ENCODE data around the gene JMJD8. TPM values are rescaled to one million over a fixed set of nuclear protein-coding genes. Genes with fewer than 3 reads are reported as not detected.

Gene JMJD8
- total RNA-seq, 2 experiments from 2014 or later: 37.2 to 43.0 TPM

GRCh38 chr16:671353-672131 is 12.6 kb downstream of the JMJD8 start:
- H3K9me3 Mint-ChIP-seq: no peaks in the 10 kb centered on the region
- no peak for DNase-seq
- H3K27me3 Mint-ChIP-seq: no peaks in the 10 kb centered on the region
- H3K4me3 Mint-ChIP-seq: no peak overlapping the region
- peaks cover 7% of the 10 kb centered on the region for H3K36me3 Mint-ChIP-seq
- H3K4me1 Mint-ChIP-seq: peaks cover 5% of the 10 kb centered on the region
- H3K27ac Mint-ChIP-seq: no peak overlapping the region

DNA sequence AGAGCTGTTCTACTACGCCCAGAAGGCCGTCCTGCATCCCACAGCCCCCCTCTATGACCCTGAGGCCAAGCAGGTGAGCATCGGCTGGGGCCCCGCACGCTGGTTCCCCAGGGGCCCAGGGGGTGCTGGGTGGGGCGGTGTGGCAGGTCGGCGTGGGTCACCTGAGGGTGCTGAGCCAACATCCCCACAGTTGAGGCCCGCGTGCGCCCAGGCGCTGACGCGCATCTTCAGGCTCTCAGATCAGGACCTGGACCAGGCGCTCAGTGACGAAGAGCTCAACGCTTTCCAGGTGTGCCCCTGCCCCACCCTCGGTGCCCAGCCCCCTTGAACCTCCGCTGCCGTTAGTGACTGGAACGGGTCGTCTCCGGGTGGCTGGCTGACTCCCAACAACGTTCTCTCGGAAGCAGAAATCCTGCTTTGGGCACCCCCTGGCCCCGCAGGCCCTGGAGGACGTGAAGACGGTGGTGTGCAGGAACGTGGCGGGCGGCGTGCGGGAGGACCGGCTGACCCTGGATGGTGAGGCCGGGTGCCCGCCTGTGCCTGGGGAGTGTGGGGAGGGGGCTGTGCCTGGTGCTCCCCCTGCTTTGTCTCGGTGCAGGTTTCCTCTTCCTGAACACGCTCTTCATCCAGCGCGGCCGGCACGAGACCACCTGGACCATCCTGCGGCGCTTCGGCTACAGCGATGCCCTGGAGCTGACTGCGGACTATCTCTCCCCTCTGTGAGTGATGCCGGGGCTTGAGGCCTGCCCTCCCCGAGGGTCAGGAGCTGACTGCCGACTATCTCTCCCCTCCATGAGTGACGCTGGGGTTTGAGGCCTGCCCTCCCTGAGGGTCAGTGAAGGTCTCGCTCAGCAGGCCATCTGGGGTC is 13.4 kb downstream of the JMJD8 start:
- no peak overlapping the region for H3K27ac Mint-ChIP-seq
- DNase-seq: no peak

GRCh38 chr16:669666-670065 is 14.5 kb downstream of the JMJD8 start:
- no peaks in the 10 kb centered on the region for H3K27me3 Mint-ChIP-seq
- DNase-seq: no peak
- H3K4me1 Mint-ChIP-seq: peaks cover 3% of the 10 kb centered on the region
- peaks cover 7% of the 10 kb centered on the region for H3K36me3 Mint-ChIP-seq
- peak overlapping the region; percentile 42 for H3K4me3 Mint-ChIP-seq
- H3K27ac Mint-ChIP-seq: no peak overlapping the region
- no peaks in the 10 kb centered on the region for H3K9me3 Mint-ChIP-seq

More for the DNA sequence above, 13.4 kb downstream of the JMJD8 start:
- peaks cover 7% of the 10 kb centered on the region for H3K36me3 Mint-ChIP-seq
- peaks cover 5% of the 10 kb centered on the region for H3K4me1 Mint-ChIP-seq
- no peak overlapping the region for H3K4me3 Mint-ChIP-seq
- H3K9me3 Mint-ChIP-seq: no peaks in the 10 kb centered on the region
- no peaks in the 10 kb centered on the region for H3K27me3 Mint-ChIP-seq

DNA sequence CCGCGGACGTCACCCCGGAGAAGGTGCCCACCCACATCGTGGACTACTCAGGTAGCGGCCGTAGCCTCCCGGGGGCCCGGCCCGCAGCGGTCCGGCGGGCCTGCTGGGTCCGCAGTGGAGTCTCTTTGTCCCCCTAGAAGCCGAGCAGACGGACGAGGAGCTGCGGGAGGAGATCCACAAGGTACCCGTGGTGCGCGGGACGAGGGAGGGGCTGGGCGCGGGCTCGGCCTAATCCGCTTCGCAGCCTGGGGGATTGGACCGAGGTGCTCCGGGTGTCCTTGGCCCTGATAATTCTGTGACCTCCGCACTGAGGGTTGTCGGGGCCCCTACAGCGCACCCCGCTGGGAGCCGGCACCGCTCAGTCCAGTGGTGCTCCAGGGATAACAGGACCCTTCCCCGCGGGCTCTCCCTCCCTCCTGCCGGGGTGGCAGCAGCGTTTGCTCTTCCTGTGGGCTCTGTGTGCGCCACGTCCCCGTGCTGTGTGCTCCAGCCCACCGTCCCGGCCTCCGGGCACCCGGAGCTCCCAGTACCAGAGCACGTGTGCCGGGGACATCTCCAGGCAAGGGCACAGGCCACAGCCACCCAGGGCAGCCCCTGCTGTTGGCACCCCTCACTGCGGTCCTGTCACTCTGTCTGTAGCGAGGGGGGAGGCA is 15.5 kb downstream of the JMJD8 start:
- H3K36me3 Mint-ChIP-seq: peaks cover 7% of the 10 kb centered on the region
- H3K27ac Mint-ChIP-seq: peak overlapping the region; percentile 54
- H3K27me3 Mint-ChIP-seq: no peaks in the 10 kb centered on the region
- peaks cover 3% of the 10 kb centered on the region for H3K4me1 Mint-ChIP-seq
- no peaks in the 10 kb centered on the region for H3K9me3 Mint-ChIP-seq
- DNase-seq: no peak
- H3K4me3 Mint-ChIP-seq: peak overlapping the region; percentile 82

- no peaks in the 10 kb centered on the region for H3K9me3 Mint-ChIP-seq
- peaks cover 3% of the 10 kb centered on the region for H3K4me1 Mint-ChIP-seq
- DNase-seq: peak; percentile 98
- peak within 1 kb of the TSS; percentile 78 for H3K27ac Mint-ChIP-seq
- no peaks in the 10 kb centered on the region for H3K27me3 Mint-ChIP-seq
- H3K4me3 Mint-ChIP-seq: peak within 1 kb of the TSS; percentile 82
- peaks cover 8% of the 10 kb centered on the region for H3K36me3 Mint-ChIP-seq
Observed at GRCh38 chr16:667780-668518, 16.2 kb downstream of the JMJD8 start, which contains the start of gene RHOT2. TSS of gene RHOT2 (plus strand) at chr16:668132. CDS start at chr16:668200, 68 bp downstream.

- Mint-ChIP-seq H3K4me1 (peaks cover 3% of the 10 kb centered on the region), H3K4me3 (peak overlapping the region; percentile 80), H3K9me3 (no peaks in the 10 kb centered on the region), H3K27ac (peak overlapping the region; percentile 58), H3K36me3 (peaks cover 10% of the 10 kb centered on the region), H3K27me3 (no peaks in the 10 kb centered on the region)
- DNase-seq: no peak
Observed at GRCh38 chr16:667113-667779, 16.9 kb downstream of the JMJD8 start.

DNA sequence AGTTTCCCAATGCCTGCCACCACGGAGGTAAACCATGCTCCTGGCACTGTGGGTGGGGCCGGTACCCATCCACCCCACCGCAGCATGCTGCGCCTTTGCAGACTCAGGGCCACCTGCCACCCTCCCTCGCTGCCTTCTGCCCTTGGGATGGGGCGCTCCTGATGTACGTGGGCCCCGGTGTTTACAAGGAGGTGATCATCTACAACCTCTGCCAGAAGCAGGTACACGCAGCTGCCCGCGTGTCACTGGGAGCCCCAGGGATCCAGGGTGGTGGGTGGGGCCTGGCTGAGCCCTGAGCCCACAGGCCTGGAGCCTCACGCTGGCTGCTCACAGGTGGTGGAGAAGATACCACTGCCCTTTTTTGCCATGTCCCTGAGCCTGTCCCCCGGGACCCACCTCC is 17.6 kb downstream of the JMJD8 start:
- H3K4me1 Mint-ChIP-seq: peaks cover 3% of the 10 kb centered on the region
- no peaks in the 10 kb centered on the region for H3K9me3 Mint-ChIP-seq

GRCh38 chr16:662597-662996 is 21.5 kb downstream of the JMJD8 start:
- no peaks in the 10 kb centered on the region for H3K9me3 Mint-ChIP-seq
- H3K4me3 Mint-ChIP-seq: no peak overlapping the region
- H3K4me1 Mint-ChIP-seq: peaks cover 1% of the 10 kb centered on the region
- no peak overlapping the region for H3K27ac Mint-ChIP-seq
- H3K27me3 Mint-ChIP-seq: no peaks in the 10 kb centered on the region
- peaks cover 7% of the 10 kb centered on the region for H3K36me3 Mint-ChIP-seq
- no peak for DNase-seq

More for the DNA sequence above, 17.6 kb downstream of the JMJD8 start:
- Mint-ChIP-seq H3K36me3 (peaks cover 10% of the 10 kb centered on the region), H3K4me3 (no peak overlapping the region), H3K27me3 (no peaks in the 10 kb centered on the region), H3K27ac (no peak overlapping the region)
- no peak for DNase-seq

DNA sequence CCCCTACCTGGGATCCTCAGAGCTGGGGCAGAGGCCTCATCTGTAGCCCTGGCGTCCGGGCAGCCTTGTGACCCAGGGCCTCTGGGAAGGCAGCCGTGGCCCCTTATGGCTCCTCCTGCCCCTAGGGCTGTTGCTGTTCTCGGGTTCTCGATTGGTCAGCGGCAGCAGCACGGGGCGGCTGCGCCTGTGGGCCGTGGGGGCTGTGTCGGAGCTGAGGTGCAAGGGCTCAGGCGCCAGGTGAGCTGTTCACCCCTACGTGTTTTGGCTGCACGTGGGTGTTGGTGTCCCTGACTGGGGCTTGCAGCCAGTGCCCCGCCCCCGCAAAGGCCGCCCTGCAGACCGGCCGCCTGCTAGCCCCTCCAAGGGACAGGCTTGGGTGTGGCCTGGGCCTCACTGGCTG is 22.0 kb downstream of the JMJD8 start:
- H3K4me3 Mint-ChIP-seq: no peak overlapping the region
- DNase-seq: no peak

GRCh38 chr16:661184-661821 is 22.8 kb downstream of the JMJD8 start:
- H3K27ac Mint-ChIP-seq: no peak overlapping the region
- DNase-seq: no peak
- no peaks in the 10 kb centered on the region for H3K9me3 Mint-ChIP-seq
- H3K36me3 Mint-ChIP-seq: peaks cover 7% of the 10 kb centered on the region
- no peaks in the 10 kb centered on the region for H3K4me1 Mint-ChIP-seq
- no peaks in the 10 kb centered on the region for H3K27me3 Mint-ChIP-seq
- H3K4me3 Mint-ChIP-seq: no peak overlapping the region

More for the DNA sequence above, 22.0 kb downstream of the JMJD8 start:
- Mint-ChIP-seq H3K27ac (no peak overlapping the region), H3K27me3 (no peaks in the 10 kb centered on the region), H3K4me1 (no peaks in the 10 kb centered on the region), H3K36me3 (peaks cover 7% of the 10 kb centered on the region), H3K9me3 (no peaks in the 10 kb centered on the region)

DNA sequence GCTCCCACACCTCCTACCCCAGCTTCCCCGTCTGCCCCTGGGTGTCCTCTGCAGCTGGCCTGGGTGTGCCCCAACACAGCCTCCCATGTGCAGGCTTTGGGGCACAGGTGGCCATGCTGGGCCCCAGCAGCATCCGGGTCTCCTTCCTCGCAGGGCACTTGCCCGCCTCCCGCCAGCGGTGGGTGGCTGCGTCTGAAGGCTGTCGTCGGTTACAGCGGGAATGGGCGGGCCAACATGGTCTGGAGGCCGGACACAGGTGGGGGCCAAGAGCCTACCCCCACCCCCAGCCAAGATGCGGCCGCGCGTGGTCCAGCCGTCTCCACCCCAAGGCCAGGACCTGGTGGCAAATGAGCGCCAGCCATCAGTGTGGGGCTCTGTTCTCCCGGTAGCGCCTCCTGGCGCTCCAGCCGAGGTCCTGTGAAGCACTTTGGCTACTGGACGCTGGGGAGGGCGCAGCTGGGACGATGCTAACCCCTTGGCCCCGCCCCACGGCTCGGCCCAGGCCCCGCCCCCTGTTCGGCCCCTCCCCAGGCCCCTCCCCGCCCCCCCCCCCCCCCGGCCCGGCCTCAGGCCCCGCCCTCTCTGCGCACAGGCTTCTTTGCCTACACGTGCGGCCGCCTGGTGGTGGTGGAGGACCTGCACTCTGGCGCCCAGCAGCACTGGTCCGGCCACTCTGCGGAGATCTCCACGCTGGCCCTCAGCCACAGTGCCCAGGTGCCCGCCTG is 23.5 kb downstream of the JMJD8 start:
- peaks cover 7% of the 10 kb centered on the region for H3K36me3 Mint-ChIP-seq
- H3K9me3 Mint-ChIP-seq: no peaks in the 10 kb centered on the region
- H3K27me3 Mint-ChIP-seq: no peaks in the 10 kb centered on the region
- no peak overlapping the region for H3K27ac Mint-ChIP-seq
- no peak overlapping the region for H3K4me3 Mint-ChIP-seq
- H3K4me1 Mint-ChIP-seq: no peaks in the 10 kb centered on the region
- peak; percentile 69 for DNase-seq

DNA sequence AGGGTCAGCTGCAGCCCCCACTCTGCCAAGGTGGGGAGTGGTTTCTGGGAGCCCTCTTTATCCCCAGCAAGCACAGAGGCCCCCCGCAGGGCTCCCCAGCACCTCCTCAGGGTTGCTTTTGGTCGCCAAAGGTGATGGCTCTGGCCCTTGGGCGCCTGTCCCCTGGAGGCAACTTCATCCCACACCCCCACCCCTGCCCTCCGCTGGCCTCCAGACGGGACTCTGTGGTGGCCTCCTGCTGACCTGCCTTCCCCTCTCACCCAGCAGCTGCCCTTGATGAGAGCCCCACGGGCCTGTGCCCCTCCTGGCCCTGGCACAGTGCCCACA is 24.0 kb downstream of the JMJD8 start:
- H3K4me3 Mint-ChIP-seq: no peak overlapping the region
- no peaks in the 10 kb centered on the region for H3K9me3 Mint-ChIP-seq
- no peak overlapping the region for H3K27ac Mint-ChIP-seq
- peaks cover 7% of the 10 kb centered on the region for H3K36me3 Mint-ChIP-seq
- H3K27me3 Mint-ChIP-seq: no peaks in the 10 kb centered on the region
- H3K4me1 Mint-ChIP-seq: no peaks in the 10 kb centered on the region
- DNase-seq: no peak

DNA sequence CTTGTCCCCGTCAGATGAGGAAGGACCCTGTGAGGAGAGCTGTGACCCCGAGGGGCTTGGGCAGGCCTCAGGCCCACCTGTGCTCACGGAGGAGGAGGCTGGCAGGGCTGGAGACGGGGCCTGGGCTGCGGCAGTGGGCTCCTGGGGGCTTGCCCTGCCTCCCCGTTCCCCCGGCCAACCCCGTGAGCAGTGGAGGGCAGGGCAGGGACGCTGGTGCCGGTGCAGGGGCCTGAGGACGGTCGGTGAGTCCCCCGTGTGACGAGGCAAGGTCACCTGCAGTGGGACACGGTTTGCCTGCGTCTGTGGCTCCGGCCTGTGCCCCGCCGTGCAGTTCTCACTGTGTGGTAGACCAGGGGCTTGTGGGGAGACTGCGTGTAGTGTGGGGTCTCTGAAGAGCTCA is 24.5 kb downstream of the JMJD8 start:
- Mint-ChIP-seq H3K4me1 (no peaks in the 10 kb centered on the region), H3K27ac (no peak overlapping the region)

More for the DNA sequence above, 24.5 kb downstream of the JMJD8 start:
- Mint-ChIP-seq H3K4me3 (no peak overlapping the region), H3K9me3 (no peaks in the 10 kb centered on the region), H3K36me3 (peaks cover 7% of the 10 kb centered on the region), H3K27me3 (no peaks in the 10 kb centered on the region)
- no peak for DNase-seq
